NCI-H1694 (cell line): ENCODE data around the gene C13orf46.

ENCODE experiments used
- DNase-seq: peaks from one replicate; lab custom pipeline; 2025; lab: John Stamatoyannopoulos, UW

C13orf46 gene

GRCh38 chr13:113954046-113954835 lies 19.6 kb downstream of the C13orf46 start:
- no peak for DNase-seq

DNA sequence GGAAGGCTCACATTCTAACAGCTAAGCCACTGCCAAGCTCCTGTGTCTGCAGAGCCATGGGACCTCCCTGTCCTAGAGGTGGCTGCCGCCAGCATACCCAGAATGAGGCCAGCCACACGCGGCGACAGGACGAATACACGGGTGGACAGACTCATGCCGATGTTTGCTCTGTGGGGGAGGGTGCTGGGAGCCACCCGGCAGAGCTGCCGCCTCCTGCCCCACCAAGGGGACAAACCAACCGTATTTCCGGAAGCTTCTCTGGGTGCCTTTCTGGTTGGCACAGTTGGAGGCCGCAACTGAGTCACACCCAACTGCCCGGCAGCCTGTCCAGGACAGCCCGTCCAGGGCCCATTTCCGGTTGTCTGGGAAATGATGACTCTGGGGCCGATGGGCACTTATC lies 20.3 kb downstream of the C13orf46 start:
- no peak for DNase-seq

GRCh38 chr13:113952983-113953520 lies 20.8 kb downstream of the C13orf46 start:
- no peak for DNase-seq

DNA sequence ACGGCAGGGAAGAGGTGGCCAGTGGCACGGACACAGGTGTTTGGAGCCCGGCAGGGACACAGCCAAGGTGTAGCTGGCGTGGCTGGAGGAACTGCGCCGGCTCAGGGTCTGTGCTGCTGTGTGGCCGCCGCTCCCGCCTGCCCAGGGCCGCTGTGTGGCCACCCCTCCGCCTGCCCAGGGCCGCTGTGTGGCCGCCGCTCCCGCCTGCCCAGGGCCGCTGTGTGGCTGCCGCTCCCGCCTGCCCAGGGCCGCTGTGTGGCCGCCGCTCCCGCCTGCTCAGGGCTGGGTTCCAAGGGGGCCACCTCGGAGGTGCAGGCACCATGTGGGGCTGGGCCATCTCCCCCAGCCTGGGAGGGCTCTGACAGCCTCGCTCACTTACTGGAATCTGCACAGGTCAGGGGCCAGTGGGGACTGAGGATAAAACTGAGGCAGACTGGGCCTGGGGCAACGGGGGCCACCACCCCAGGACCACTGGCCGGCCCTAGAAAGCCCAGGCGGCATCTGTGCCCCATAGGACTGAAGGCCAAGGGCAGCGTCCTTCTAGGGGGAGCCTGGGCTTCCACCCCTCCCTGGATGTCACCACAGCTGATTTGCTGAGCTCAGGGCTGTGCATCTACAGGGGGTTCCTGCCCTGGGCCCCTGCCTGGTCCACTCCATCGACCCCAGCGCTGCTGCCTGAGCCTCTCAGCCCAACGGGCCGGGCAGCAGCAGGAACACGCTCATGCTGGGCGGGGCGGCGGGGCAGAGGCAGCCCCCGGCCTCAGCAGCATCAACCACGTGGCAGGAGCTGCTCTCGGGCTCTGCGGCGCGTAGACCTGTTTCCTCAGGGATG lies 21.5 kb downstream of the C13orf46 start:
- no peak for DNase-seq

DNA sequence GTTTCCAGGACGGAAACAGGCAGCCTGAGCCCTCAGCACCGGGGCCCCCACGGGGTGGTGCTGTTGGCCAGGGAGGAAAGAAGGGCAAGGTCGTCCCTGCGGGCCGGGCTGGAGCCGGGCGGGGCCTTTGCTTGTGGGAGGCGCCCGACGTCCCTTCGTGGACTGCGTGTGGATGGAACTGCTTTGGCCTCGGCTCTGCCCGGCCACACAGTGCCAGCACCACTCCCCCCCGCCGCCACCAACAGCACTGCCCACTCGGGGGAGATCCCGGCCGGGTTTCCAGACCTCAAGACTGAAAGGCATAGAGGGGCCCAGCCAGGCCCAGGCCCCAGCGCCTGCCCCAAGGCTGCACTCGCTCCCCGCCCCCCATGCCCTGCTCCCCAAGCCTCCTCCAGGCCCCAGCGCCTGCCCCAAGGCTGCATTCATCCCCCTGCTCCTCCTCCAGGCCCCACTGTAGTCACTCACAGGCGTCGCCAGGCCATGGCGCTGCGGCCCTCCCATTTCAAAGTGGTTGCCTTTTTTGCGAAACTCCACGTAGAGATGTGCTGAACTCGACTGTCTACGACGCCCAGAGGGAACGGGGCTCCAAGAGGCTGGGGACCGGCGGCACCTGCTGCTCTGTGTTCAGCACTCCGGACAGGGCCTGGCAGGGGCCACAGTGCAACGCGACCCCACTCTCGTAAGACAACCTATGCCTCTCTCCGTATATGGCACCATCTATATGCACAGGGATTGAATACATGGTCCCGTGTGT lies 22.5 kb downstream of the C13orf46 start:
- peak; percentile 26 for DNase-seq

DNA sequence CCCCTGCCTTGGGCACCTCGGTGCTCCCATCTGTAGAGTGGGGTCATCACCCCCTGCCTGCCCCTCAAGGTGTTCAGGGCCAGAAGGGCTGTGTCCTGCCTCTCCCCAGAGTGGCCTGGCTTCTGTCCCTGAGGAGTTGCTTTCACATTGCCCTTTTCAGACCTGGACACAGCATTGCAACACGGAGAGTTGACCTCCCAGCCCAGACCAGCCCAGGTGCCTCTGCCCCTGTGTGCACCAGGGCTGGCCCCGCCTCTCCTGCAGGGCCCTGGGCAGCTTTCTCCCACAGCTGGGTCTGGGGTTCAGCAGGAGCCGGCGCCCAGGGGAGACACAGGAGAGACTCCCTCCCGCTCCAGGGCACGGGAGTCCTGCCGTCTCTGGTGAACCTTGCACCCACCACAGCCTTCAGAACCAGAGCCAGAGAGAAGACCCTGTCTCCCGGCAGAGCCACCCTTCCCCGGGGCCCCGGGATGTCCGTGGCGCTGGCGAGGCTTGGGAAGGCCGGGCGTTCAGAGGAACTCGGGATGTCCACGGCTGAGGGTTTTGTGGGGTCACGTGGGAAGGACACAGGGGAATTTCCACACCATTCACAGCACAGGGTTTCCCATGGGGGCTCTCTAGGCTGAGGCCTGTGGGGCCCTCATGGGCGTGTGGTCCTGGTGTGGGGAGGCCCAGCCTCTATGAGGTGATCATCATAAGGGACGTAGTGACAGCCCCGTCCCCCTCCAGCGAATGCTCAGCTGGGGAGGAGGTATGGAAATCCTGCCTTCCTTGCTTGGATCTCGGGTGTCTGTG lies 23.2 kb downstream of the C13orf46 start:
- DNase-seq: no peak

- no peak for DNase-seq
These were observed 24.3 kb downstream of the C13orf46 start for GRCh38 chr13:113949546-113949945.

DNA sequence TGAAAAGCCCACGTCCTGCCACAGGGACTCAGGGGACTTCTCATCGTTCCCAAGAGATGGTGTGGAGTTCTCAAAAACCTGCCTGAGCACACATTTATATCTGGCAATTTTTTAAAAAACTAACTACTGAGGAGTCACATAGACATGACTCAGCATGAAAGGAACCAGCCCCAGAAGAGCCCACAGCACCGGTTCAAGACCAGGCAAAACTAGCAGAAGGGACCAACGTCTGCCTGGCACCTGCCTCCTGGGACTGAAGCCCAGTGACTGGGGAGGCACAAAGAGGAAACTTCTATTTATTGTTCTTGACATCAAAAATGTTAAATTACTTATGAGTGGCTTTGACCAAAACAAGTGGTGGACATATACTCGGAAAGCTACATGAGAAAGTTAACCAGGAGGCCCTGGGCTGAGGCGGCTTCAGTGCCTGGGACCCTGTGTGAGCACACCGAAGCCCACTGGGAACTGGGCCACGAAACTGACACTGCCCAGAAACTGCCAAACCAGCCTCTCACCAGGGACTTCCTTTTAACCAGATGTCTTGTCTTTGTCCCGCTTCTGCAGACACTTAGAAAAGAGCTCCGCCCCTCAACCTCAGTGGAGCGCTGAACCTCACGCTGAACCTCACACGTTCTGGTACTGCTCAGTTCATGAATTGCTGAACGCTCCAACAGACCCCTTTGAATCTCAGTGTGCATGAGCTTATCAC lies 25.7 kb downstream of the C13orf46 start:
- DNase-seq: no peak

- DNase-seq: no peak
These were observed 26.4 kb downstream of the C13orf46 start for GRCh38 chr13:113947311-113948033.

DNA sequence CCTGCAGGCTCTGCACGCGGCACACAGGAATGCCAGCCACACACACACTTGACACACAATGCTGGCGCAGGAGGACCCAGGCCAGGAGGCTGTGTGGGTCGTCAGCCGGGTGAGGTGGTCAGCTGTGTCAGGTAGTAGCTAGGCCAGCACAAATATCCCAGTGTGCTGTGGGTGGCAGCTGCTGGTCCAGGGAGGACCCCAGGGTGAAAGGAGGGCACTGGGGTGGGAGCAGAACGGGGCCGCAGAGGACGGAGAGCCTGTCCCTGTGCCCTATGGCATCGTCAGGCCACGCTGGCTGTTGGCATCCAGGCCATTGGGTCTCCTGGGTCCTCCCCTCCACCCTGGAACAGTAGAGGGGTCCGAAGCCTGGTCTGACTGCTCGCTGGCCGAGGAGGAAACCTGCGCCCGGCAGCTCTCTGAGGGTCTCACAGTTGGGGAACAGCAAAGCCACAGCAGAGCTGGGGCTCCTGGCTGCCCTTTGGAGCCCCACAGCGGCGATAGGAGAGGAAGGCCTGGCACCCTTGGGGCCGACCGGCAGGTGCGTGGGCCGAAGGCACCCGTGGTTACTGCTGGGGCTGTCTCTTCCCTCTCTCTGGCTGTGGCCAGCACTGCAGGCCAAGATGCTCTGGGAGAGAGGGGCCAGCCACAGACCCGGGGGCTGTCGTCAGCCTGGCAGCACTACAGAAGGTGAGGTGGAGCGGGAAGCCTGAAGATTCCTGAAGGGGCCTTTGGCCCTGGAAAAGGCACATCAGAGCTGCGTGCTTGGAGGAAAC lies 27.3 kb downstream of the C13orf46 start:
- no peak for DNase-seq

DNA sequence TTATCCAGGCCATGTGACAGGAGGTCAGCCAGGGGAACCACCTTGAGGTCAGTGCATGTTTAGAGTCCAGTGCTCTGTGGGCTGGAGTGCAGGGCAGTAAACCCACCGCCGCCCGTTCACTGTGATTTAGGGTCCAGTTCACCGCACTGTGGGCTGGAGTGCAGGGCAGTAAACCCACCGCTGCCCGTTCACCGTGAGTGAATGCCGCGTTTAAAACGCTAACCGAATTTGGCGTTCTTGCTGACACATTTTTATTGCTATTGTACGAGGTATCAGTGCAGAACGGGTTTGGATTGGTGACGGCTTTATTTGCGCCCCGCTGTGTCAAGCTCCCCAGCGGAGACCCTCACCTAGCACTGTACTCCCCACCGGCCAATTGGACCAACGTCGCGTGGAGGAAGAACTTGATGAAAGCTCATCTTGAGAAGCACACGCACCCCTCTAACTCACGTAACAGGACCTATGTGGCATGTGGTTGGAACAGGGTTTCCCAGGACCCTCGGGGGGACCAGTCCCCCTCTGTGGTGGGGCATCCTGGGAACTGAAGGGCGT lies 27.9 kb downstream of the C13orf46 start:
- no peak for DNase-seq

GRCh38 chr13:113943821-113944565 lies 29.9 kb downstream of the C13orf46 start:
- DNase-seq: no peak

DNA sequence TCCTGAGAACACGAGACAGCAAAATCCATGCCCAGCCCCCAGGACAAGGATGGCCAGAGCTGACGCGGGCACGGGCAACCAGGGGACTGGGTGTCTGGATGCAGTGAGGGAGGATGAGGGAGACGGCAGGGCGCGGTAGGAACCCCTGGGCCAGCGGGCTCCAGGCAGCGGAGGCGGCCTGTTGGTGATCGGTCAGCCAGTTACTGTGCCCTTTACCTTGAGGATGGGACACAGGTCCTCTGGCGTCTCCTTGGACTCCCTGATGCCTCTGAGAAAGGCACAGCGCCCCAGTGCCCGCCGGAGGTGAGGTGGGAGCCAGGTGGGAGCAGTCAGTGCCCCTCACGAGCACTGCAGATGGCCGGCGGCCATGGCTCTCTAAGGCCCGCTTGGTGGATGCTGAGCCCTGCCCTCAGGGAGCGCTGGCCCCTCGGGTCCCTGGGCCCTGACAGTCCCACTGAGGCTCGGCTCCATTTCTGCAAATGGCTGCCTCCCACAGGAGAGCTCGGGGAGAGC lies 31.2 kb downstream of the C13orf46 start:
- DNase-seq: no peak

DNA sequence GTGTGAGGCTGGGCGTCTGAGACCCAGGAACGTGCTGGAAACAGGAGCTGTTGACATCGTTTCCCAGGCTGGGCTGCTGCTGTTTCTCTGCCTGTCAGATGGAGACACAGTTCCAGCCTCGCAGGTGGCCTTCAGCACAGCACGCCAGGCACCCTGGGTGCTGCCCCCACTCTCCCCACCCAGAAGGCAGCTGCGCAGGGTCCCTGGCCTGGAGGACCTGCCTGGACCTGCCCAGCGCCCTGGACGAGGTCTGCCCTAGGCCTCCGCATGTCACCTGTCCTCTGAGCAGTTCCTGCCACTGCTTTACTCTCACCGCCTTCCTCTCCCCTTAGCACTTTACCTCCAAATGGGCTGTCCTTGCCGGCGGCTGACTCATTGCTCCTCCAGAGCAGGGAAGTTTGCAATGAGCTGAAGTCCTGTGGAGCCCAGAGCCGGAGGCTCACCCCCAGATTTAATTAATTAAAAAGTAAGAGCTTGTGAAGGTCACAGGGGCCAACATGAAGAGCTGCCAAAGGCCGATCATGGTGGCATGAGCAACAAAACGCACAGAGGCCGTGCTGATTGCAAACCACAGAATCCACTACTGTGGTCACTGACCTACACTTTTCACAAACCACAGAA lies 32.2 kb downstream of the C13orf46 start:
- no peak for DNase-seq

DNA sequence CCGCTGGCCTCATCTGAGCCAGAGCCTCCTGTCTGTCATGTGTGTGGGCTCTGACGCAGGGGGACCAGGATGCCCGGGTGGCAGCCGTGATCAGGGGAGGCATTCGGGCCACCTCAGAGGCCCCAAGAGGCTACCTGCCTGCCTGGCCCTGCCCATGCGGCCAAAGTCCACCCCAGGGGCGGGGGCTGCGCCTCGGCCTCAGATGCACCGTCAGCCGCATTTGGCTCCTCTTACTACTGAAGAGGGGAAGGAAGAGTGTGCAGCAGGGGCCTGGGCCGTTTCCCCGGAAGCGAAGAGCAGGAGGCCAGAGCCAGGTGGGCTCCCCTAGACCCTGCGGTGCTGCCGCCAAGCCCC lies 34.0 kb downstream of the C13orf46 start:
- DNase-seq: no peak

DNA sequence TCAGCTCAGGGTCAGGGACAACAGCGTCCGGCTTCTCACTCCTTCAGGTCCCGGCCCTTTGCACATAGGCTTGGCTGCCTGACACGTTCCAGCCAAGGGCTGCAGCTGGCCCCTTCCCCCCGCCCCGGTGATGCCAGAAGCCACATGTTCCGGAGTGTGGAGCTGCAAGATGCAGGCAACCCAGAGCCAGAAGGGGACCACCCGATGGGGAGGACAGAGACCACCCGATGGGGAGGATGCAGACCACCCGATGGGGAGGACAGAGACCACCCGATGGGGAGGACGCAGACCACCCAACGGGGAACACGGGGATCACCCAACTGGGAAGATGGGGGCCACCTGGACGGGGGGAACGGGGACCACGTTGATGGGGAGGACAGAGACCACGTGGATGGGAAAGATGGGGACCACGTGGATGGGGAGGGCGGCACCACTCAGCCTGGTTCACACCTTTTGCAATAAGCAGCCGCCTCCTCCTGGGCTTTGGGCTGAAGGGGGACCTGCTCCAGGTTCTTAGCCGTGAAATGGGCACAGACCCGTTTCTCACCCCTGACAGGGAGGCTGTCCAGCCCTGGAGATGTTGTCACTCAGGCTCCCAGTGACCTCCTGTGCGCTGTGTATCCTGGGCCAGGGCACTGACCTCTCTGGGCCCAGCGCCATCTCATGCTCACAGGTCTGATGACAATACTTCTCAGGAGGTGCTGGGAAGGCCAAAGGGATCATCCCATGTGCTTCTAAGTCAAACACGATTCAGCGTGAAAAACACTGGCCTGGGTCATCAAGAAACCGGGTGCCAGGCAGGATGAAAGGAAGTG lies 34.5 kb downstream of the C13orf46 start:
- DNase-seq: no peak

- DNase-seq: no peak
These were observed 35.2 kb downstream of the C13orf46 start for GRCh38 chr13:113938716-113939115.
